CD8-positive, alpha-beta memory T cell (primary cell): Measurements from ENCODE around the gene SIMC1. TPM values are rescaled to one million over a fixed set of nuclear protein-coding genes. Genes with fewer than 3 reads are reported as not detected.

Experiments used
- CTCF ChIA-PET: fragments of 350-600 bp; sonication (Branson Sonifier 250); formaldehyde crosslinking; loops from one replicate; lab custom pipeline; 2021; ENCODE audit warnings: antibody characterized with exemption; lab: Charles Lee
- POLR2A ChIA-PET: fragments of 350-600 bp; sonication (Branson Sonifier 250); formaldehyde crosslinking; loops from one replicate; lab custom pipeline; 2021; ENCODE audit warnings: antibody characterized with exemption; lab: Charles Lee
- DNase-seq, 5 donors: peaks; one replicate each; pipeline versions ENCODE4 v3.0.0 to v3.0.0-alpha.2; 2020 to 2022; ENCODE audit warnings: mixed read lengths in 1 of 5
- H3K27ac ChIP-seq: one replicate; pipeline ENCODE4 v1.7.0; 2013; ENCODE audit warnings: low read depth, mild to moderate bottlenecking, low read length, moderate library complexity
- H3K27me3 ChIP-seq: 2 replicates; pipeline ENCODE4 v1.7.0; 2013; ENCODE audit warnings: low read length, mild to moderate bottlenecking; ENCODE audit not compliant: insufficient read depth, poor library complexity, severe bottlenecking
- H3K36me3 ChIP-seq: 2 replicates; pipeline ENCODE4 v1.7.0; 2013; ENCODE audit warnings: mild to moderate bottlenecking, low read length, moderate library complexity; ENCODE audit not compliant: insufficient read depth
- H3K4me1 ChIP-seq: 2 replicates; pipeline ENCODE4 v1.7.0; 2013; ENCODE audit warnings: mild to moderate bottlenecking, low read length, moderate library complexity; ENCODE audit not compliant: insufficient read depth
- H3K4me3 ChIP-seq: 2 replicates; pipeline ENCODE4 v1.7.0; 2013; ENCODE audit warnings: mild to moderate bottlenecking, low read length
- H3K9me3 ChIP-seq: 2 replicates; pipeline ENCODE4 v1.7.0; 2013; ENCODE audit warnings: mild to moderate bottlenecking, low read length
- H3K27ac Mint-ChIP-seq, 8 donors: one replicate each; pipeline ENCODE4 v1.8.0; 2020 to 2021; ENCODE audit warnings: mixed read lengths in 8 of 8, mild to moderate bottlenecking in 6 of 8, inconsistent platforms in 3 of 8, moderate library complexity in 3 of 8
- H3K27me3 Mint-ChIP-seq, 2 donors: one replicate each; pipeline ENCODE4 v1.8.0; 2020 to 2021; ENCODE audit warnings: mixed read lengths in 2 of 2, mild to moderate bottlenecking in 1 of 2, moderate library complexity in 1 of 2
- H3K36me3 Mint-ChIP-seq, 3 donors: one replicate each; pipeline ENCODE4 v1.8.0; 2020 to 2021; ENCODE audit warnings: mixed read lengths in 3 of 3, inconsistent platforms in 1 of 3, mild to moderate bottlenecking in 1 of 3
- H3K4me1 Mint-ChIP-seq, 3 donors: one replicate each; pipeline ENCODE4 v1.8.0; 2020 to 2021; ENCODE audit warnings: mixed read lengths in 3 of 3, inconsistent platforms in 1 of 3, mild to moderate bottlenecking in 1 of 3
- H3K4me3 Mint-ChIP-seq, 7 donors: one replicate each; pipeline ENCODE4 v1.8.0; 2020 to 2021; ENCODE audit warnings: mixed read lengths in 7 of 7, mild to moderate bottlenecking in 6 of 7, moderate library complexity in 4 of 7, inconsistent platforms in 2 of 7
- H3K9me3 Mint-ChIP-seq, 5 donors: one replicate each; pipeline ENCODE4 v1.8.0; 2020 to 2022; ENCODE audit warnings: mixed read lengths in 5 of 5, mild to moderate bottlenecking in 3 of 5, moderate library complexity in 2 of 5, inconsistent platforms in 1 of 5
- polyA plus RNA-seq: library from polyadenylated mRNA; unstranded; fragments of 300-500 nt; fragmentation: Illumina TruSeq; gene quantifications from one replicate; pipeline ENCODE4 v1.2.3, GENCODE V29; 2021
- total RNA-seq, 2 experiments: library from RNA; stranded (reverse); gene quantifications; one replicate each; pipeline ENCODE4 v1.2.3, GENCODE V29; 2021

SIMC1 gene
- total and polyA plus RNA-seq, 3 experiments from 2014 or later, result 12.0 to 21.1 (median 20.5) TPM

GRCh38 chr5:176365351-176366231, 127.4 kb downstream of the SIMC1 start, which contains the start of gene ARL10:
ARL10 (plus strand) TSS chr5:176365487; CDS start chr5:176365564, 77 bp downstream.
- Mint-ChIP-seq H3K36me3 (peaks cover 0 to 33% (median 9%) of the 10 kb centered on the region in 3 donors), H3K4me3 (peak within 1 kb of the TSS; percentile 74 to 86 (median 83)), H3K27me3 (no peaks in the 10 kb centered on the region), H3K9me3 (no peaks in the 10 kb centered on the region), H3K4me1 (peaks cover 19 to 41% (median 33%) of the 10 kb centered on the region in 3 donors), H3K27ac (peak within 1 kb of the TSS in 6 of 8 donors; percentile 70 to 96 (median 76))
- POLR2A ChIA-PET, result interaction anchor here (1.6 kb wide), 1 partner anchor 172 kb away, joined by 4 read pairs; the partner anchor contains the start of gene RNF44
- peak; percentile 40 to 67 (median 44) for DNase-seq
- no peaks in the 10 kb centered on the region for H3K27me3 ChIP-seq
- CTCF ChIA-PET, result no interaction called here
- peak within 1 kb of the TSS; percentile 11 for H3K27ac ChIP-seq
- peaks cover 15% of the 10 kb centered on the region for H3K4me1 ChIP-seq
- peak within 1 kb of the TSS; percentile 78 for H3K4me3 ChIP-seq
- no peaks in the 10 kb centered on the region for H3K36me3 ChIP-seq
- no peaks in the 10 kb centered on the region for H3K9me3 ChIP-seq

GRCh38 chr5:176366232-176366894, 128.1 kb downstream of the SIMC1 start:
- DNase-seq, result no peak
- no peaks in the 10 kb centered on the region for H3K9me3 Mint-ChIP-seq
- H3K36me3 Mint-ChIP-seq, result peaks cover 0 to 33% (median 9%) of the 10 kb centered on the region in 3 donors
- H3K27me3 Mint-ChIP-seq, result no peaks in the 10 kb centered on the region
- Histone ChIP-seq H3K4me1 (peaks cover 15% of the 10 kb centered on the region), H3K27me3 (no peaks in the 10 kb centered on the region), H3K4me3 (no peak overlapping the region), H3K36me3 (no peaks in the 10 kb centered on the region), H3K27ac (no peak overlapping the region), H3K9me3 (no peaks in the 10 kb centered on the region)
- H3K4me1 Mint-ChIP-seq, result peaks cover 19 to 35% (median 29%) of the 10 kb centered on the region in 3 donors
- ChIA-PET POLR2A (interaction anchor here (1.6 kb wide), 1 partner anchor 171 kb away, joined by 4 read pairs; the partner anchor contains the start of gene RNF44), CTCF (no interaction called here)
- H3K4me3 Mint-ChIP-seq, result peak overlapping the region; percentile 64 to 92 (median 83)
- H3K27ac Mint-ChIP-seq, result peak overlapping the region in 5 of 8 donors; percentile 42 to 90 (median 77)

DNA sequence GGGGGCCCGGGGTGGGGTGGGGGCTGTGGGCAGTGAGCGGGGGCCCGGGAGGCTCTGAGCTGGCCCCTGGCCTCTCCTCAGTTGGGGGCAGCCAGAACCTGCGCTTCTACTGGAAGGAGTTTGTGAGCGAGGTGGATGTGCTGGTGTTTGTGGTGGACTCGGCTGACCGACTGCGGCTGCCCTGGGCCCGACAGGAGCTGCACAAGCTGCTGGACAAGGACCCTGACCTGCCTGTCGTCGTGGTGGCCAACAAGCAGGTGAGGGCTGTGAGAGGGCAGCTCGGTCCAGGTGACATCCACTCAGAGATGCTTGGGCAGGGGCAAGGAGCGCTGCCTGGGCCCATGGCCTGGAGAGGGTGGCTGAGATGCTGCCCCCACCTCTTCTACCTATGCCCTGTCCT, 130.5 kb downstream of the SIMC1 start:
- Mint-ChIP-seq H3K9me3 (no peaks in the 10 kb centered on the region), H3K4me3 (peak overlapping the region in 2 of 7 donors; percentile 16 to 48), H3K27me3 (no peaks in the 10 kb centered on the region), H3K4me1 (peaks cover 11 to 22% (median 16%) of the 10 kb centered on the region in 3 donors), H3K27ac (no peak overlapping the region), H3K36me3 (peaks cover 0 to 41% (median 9%) of the 10 kb centered on the region in 3 donors)
- peak in 1 of 5 donors; percentile 33 for DNase-seq
- H3K27me3 ChIP-seq, result no peaks in the 10 kb centered on the region
- ChIA-PET CTCF (interaction anchor here (1.5 to 1.8 kb wide), 2 partner anchors 8 to 12 kb away, joined by 3 read pairs; no protein-coding TSS in a partner anchor), POLR2A (no interaction called here)
- no peaks in the 10 kb centered on the region for H3K9me3 ChIP-seq
- H3K27ac ChIP-seq, result no peak overlapping the region
- no peak overlapping the region for H3K4me3 ChIP-seq
- H3K36me3 ChIP-seq, result no peaks in the 10 kb centered on the region
- peaks cover 5% of the 10 kb centered on the region for H3K4me1 ChIP-seq

DNA sequence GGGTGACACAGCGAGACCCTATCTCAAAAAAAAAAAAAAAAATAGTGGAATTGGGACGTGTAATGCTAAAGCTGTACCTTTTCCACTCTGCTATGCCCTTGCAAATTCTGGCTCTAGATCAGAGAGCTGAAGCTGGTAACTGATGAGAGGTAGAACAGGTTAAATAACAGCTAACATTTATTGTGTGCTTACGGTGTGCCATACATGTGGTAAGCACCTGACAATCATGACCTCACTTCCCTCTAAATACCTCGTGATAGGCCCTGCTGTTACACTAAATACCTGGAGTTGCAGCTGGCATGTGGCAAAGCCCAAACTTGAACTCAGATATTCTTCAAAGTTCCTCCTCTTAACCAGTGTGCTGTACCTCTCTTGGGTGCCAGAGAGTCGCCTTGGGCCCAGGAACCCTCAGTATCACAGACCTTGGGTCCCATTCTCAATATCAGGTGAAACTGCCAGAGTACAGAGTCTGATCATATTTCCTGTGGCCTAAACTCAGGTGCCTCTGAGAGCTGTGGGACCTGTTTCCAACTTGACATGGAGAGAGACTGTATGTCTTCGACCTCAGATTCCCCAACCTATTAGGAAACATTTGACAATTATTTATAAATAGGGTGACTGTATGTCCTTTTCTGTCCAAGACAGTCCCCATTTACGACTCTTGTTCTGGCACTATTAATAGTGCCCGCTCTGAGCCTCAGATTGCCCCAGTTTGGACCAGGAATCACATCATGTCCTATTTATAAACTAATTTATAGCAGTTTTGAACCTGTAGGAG, 131.9 kb downstream of the SIMC1 start:
- no peaks in the 10 kb centered on the region for H3K36me3 ChIP-seq
- no peaks in the 10 kb centered on the region for H3K27me3 Mint-ChIP-seq

GRCh38 chr5:176371621-176372539, 133.7 kb downstream of the SIMC1 start:
- no peak overlapping the region for H3K4me3 ChIP-seq
- H3K27ac ChIP-seq, result no peak overlapping the region
- H3K27me3 ChIP-seq, result no peaks in the 10 kb centered on the region
- peaks cover 5 to 12% (median 9%) of the 10 kb centered on the region in 3 donors for H3K4me1 Mint-ChIP-seq
- POLR2A ChIA-PET, result no interaction called here
- H3K9me3 ChIP-seq, result no peaks in the 10 kb centered on the region
- H3K27me3 Mint-ChIP-seq, result no peaks in the 10 kb centered on the region
- peak overlapping the region in 1 of 8 donors; percentile 66 for H3K27ac Mint-ChIP-seq
- no peaks in the 10 kb centered on the region for H3K36me3 ChIP-seq
- peaks cover 0 to 41% (median 9%) of the 10 kb centered on the region in 3 donors for H3K36me3 Mint-ChIP-seq
- DNase-seq, result peak in 1 of 5 donors; percentile 34
- H3K4me3 Mint-ChIP-seq, result no peak overlapping the region
- H3K4me1 ChIP-seq, result no peaks in the 10 kb centered on the region
- no peaks in the 10 kb centered on the region for H3K9me3 Mint-ChIP-seq
- CTCF ChIA-PET, result interaction anchor here (1.6 kb wide), 1 partner anchor 8 kb away, joined by 4 read pairs; no protein-coding TSS in a partner anchor

More for the DNA sequence above, 131.9 kb downstream of the SIMC1 start:
- H3K27ac ChIP-seq, result no peak overlapping the region
- H3K4me3 ChIP-seq, result no peak overlapping the region
- peak overlapping the region in 1 of 7 donors; percentile 58 for H3K4me3 Mint-ChIP-seq
- H3K9me3 Mint-ChIP-seq, result no peaks in the 10 kb centered on the region
- no peaks in the 10 kb centered on the region for H3K9me3 ChIP-seq
- H3K4me1 ChIP-seq, result no peaks in the 10 kb centered on the region
- H3K36me3 Mint-ChIP-seq, result peaks cover 0 to 41% (median 9%) of the 10 kb centered on the region in 3 donors
- POLR2A ChIA-PET, result interaction anchor here (0.6 kb wide), 1 partner anchor 46 kb away, joined by 3 read pairs; no protein-coding TSS in a partner anchor
- CTCF ChIA-PET, result interaction anchor here (1.6 kb wide), 1 partner anchor 9 kb away, joined by 4 read pairs; no protein-coding TSS in a partner anchor
- peak in 1 of 5 donors; percentile 1 for DNase-seq
- H3K4me1 Mint-ChIP-seq, result peaks cover 8 to 16% (median 14%) of the 10 kb centered on the region in 3 donors
- H3K27ac Mint-ChIP-seq, result peak overlapping the region in 1 of 8 donors; percentile 38
- H3K27me3 ChIP-seq, result no peaks in the 10 kb centered on the region

- Histone ChIP-seq H3K9me3 (no peaks in the 10 kb centered on the region), H3K27ac (no peak overlapping the region), H3K4me1 (no peaks in the 10 kb centered on the region), H3K36me3 (no peaks in the 10 kb centered on the region), H3K27me3 (no peaks in the 10 kb centered on the region), H3K4me3 (no peak overlapping the region)
- no peaks in the 10 kb centered on the region for H3K27me3 Mint-ChIP-seq
- peak in 1 of 5 donors; percentile 8 for DNase-seq
- peak overlapping the region in 1 of 8 donors; percentile 64 for H3K27ac Mint-ChIP-seq
- H3K36me3 Mint-ChIP-seq, result peaks cover 0 to 31% (median 0%) of the 10 kb centered on the region in 3 donors
- CTCF ChIA-PET, result no interaction called here
- no peak overlapping the region for H3K4me3 Mint-ChIP-seq
- H3K9me3 Mint-ChIP-seq, result no peaks in the 10 kb centered on the region
- H3K4me1 Mint-ChIP-seq, result no peaks in the 10 kb centered on the region
- POLR2A ChIA-PET, result no interaction called here
Measured at GRCh38 chr5:176373100-176373818, 135.0 kb downstream of the SIMC1 start.
